Middle frontal gyrus (tissue), 1 donor: ENCODE measurements around the gene FAHD1.
"Not testable (repeated sequence)": the region's sequence is repeated elsewhere in the genome, so short reads cannot be mapped to it uniquely, and the experiment has no call there.

ENCODE experiments used
- DNase-seq: peaks from one replicate; pipeline ENCODE4 v3.0.0-alpha.2; 2015; ENCODE audit warnings: low spot score; ENCODE audit errors: extremely low spot score

The FAHD1 gene

GRCh38 chr16:1788708-1789100 lies 38.3 kb upstream of the FAHD1 start:
- no peak for DNase-seq

GRCh38 chr16:1789643-1790045 lies 37.4 kb upstream of the FAHD1 start:
- DNase-seq, result no peak

GRCh38 chr16:1790261-1790610 lies 36.8 kb upstream of the FAHD1 start:
- no peak for DNase-seq

- no peak for DNase-seq
These were observed 36.3 kb upstream of the FAHD1 start for GRCh38 chr16:1790611-1791255.

GRCh38 chr16:1791256-1791942 lies 35.6 kb upstream of the FAHD1 start:
- no peak for DNase-seq

- DNase-seq, result no peak
These were observed 34.8 kb upstream of the FAHD1 start for GRCh38 chr16:1791943-1792812.

GRCh38 chr16:1792836-1793577 lies 34.0 kb upstream of the FAHD1 start:
- no peak for DNase-seq

- no peak for DNase-seq
These were observed 33.3 kb upstream of the FAHD1 start, which contains the start of gene IGFALS for GRCh38 chr16:1793578-1794220. TSS of gene IGFALS (minus strand) at chr16:1793705. CDS start at chr16:1793652, 53 bp downstream.

GRCh38 chr16:1794221-1794871 lies 32.7 kb upstream of the FAHD1 start:
- no peak for DNase-seq

- no peak for DNase-seq
These were observed 31.9 kb upstream of the FAHD1 start for GRCh38 chr16:1794908-1795666.

- DNase-seq, result not testable (repeated sequence)
These were observed 27.7 kb upstream of the FAHD1 start for GRCh38 chr16:1799263-1799662.

GRCh38 chr16:1800701-1801100 lies 26.3 kb upstream of the FAHD1 start:
- DNase-seq, result no peak

- DNase-seq, result no peak
These were observed 19.4 kb upstream of the FAHD1 start for GRCh38 chr16:1807626-1808025.

GRCh38 chr16:1808691-1809090 lies 18.3 kb upstream of the FAHD1 start:
- no peak for DNase-seq

- DNase-seq, result no peak
These were observed 17.7 kb upstream of the FAHD1 start for GRCh38 chr16:1809281-1809801.

- no peak for DNase-seq
These were observed 16.9 kb upstream of the FAHD1 start for GRCh38 chr16:1810106-1810505.

- DNase-seq, result no peak
These were observed 16.5 kb upstream of the FAHD1 start for GRCh38 chr16:1810536-1810935.

- DNase-seq, result peak; percentile 40
These were observed 14.3 kb upstream of the FAHD1 start for GRCh38 chr16:1812732-1813163.

- no peak for DNase-seq
These were observed 11.5 kb upstream of the FAHD1 start for GRCh38 chr16:1815461-1815860.
